Measurements from ENCODE around the gene RBMS3. TPM values are rescaled to one million over a fixed set of nuclear protein-coding genes. Genes with fewer than 3 reads are reported as not detected.
"Not testable (repeated sequence)": the region's sequence is repeated elsewhere in the genome, so short reads cannot be mapped to it uniquely, and the experiment has no call there.

Gene RBMS3
- total RNA-seq, 1 donor from 2014 or later = 3.8 TPM

DNA sequence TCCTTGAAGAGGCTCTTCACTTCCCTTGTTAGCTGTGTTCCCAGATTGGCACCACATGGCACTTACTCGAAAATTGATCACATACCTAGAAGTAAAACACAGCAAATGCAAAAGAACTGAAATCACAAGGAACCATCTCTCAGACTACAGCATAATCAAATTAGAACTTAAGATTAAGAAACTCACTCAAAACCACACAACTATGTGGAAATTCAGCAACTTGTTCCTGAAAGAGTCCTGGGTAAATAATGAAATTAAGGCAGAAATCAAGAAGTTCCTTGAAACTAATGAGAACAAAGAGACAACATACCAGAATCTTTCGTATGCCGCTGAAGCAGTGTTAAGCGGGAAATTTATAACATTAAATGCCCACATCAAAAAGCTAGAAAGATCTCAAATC, 759.3 kb downstream of the RBMS3 start:
- no peaks in the 10 kb centered on the region for H3K36me3 Mint-ChIP-seq (ENCODE audit: insufficient read depth)
- TF ChIP-seq, protein P1, sequence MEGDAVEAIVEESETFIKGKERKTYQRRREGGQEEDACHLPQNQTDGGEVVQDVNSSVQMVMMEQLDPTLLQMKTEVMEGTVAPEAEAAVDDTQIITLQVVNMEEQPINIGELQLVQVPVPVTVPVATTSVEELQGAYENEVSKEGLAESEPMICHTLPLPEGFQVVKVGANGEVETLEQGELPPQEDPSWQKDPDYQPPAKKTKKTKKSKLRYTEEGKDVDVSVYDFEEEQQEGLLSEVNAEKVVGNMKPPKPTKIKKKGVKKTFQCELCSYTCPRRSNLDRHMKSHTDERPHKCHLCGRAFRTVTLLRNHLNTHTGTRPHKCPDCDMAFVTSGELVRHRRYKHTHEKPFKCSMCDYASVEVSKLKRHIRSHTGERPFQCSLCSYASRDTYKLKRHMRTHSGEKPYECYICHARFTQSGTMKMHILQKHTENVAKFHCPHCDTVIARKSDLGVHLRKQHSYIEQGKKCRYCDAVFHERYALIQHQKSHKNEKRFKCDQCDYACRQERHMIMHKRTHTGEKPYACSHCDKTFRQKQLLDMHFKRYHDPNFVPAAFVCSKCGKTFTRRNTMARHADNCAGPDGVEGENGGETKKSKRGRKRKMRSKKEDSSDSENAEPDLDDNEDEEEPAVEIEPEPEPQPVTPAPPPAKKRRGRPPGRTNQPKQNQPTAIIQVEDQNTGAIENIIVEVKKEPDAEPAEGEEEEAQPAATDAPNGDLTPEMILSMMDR (IDR thresholded peaks at IDR 0.05; ENCODE audit: unreplicated experiment) = no peak
- H3K4me3 Mint-ChIP-seq (ENCODE audit: low read depth) = no peak overlapping the region
- no peak for DNase-seq (ENCODE audit: low spot score, unreplicated experiment)
- H3K9me3 Mint-ChIP-seq (ENCODE audit: low read depth) = peaks cover 8% of the 10 kb centered on the region
- H3K27me3 Mint-ChIP-seq = no peaks in the 10 kb centered on the region
- no peak overlapping the region for H3K27ac Mint-ChIP-seq
- peaks cover 2% of the 10 kb centered on the region for H3K4me1 Mint-ChIP-seq (ENCODE audit: low read depth)

DNA sequence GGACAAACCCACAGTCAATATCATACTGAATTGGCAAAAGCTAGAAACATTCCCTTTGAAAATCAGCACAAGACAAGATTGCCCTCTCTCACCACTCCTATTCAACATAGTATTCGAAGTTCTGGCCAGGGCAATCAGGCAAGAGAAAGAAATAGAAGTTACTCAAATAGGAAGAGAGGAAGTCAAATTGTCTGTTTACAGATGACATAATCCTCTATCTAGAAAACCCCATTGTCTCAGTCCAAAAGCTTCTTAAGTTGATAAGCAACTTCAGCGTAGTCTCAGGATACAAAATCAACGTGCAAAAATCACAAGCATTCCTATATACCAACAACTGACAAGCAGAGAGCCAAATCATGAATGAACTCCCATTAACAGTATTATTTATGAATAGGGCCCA, 760.6 kb downstream of the RBMS3 start:
- H3K27me3 Mint-ChIP-seq; H3K4me1 Mint-ChIP-seq (ENCODE audit: low read depth); H3K9me3 Mint-ChIP-seq (ENCODE audit: low read depth); DNase-seq (ENCODE audit: low spot score, unreplicated experiment); H3K4me3 Mint-ChIP-seq (ENCODE audit: low read depth); H3K36me3 Mint-ChIP-seq (ENCODE audit: insufficient read depth); H3K27ac Mint-ChIP-seq: not testable (repeated sequence)

DNA sequence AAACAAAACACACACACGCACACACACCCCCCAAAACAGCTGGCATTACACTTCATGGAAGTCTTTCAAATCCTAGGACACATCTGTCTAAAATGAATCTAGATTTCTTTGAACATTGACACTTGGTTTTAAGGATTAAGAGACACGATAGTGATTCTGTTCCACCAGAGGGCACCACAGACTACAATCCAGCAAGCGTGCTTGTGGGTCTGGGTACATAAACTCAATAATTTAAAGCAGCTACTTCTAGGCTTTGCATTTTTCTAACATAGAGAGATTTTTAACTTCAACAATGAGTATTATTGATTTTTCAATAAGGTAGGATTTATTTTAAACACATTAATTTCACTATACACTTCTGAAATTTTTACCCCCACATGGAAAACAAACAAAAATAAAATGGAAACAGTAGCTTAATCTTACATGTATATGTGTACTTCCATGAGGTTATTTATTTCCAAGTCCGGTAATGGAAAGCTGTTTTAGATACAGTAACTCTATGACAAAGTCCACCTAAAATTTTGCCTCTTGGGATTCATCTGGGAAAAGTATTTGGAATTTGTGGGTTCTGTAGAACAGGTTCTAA, 761.5 kb downstream of the RBMS3 start:
- H3K9me3 Mint-ChIP-seq (ENCODE audit: low read depth) = peaks cover 8% of the 10 kb centered on the region
- TF ChIP-seq, protein P1 (IDR thresholded peaks at IDR 0.05; ENCODE audit: unreplicated experiment) = peak; percentile 80
- H3K4me1 Mint-ChIP-seq (ENCODE audit: low read depth) = peaks cover 2% of the 10 kb centered on the region
- DNase-seq (ENCODE audit: low spot score, unreplicated experiment) = peak; percentile 32
- no peak overlapping the region for H3K4me3 Mint-ChIP-seq (ENCODE audit: low read depth)
- no peaks in the 10 kb centered on the region for H3K36me3 Mint-ChIP-seq (ENCODE audit: insufficient read depth)
- H3K27me3 Mint-ChIP-seq = no peaks in the 10 kb centered on the region
- no peak overlapping the region for H3K27ac Mint-ChIP-seq

DNA sequence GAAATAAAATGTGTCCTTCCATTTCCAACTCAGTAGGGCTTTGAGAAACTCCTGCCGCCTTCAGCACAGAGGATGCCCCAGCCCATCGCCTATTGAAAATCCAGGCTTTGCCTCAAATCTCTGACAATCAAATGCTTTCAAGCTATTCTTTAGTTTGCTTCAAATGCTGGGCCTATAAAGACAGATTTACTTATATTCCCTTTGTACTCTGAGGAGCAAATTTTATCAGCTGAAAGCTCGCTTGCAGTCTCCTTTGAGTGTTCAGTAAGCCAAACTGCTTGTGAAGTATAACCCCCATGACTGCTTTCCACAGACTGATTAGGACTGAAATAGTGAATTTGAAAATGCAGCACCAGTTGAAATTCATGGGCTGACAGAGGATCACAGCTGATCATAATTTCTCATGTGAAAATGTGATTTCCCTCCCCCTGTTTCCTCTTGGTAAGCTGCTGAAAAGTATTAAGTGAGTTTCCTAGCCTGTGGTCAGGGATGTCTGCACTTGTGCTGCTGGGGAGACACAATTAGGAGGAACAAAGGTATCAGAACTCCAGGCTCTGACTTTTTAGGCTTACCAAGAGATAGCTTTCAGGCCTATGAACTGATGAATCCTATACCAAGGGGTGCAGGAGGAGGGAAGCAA, 762.2 kb downstream of the RBMS3 start:
- H3K36me3 Mint-ChIP-seq (ENCODE audit: insufficient read depth) = no peaks in the 10 kb centered on the region
- H3K4me1 Mint-ChIP-seq (ENCODE audit: low read depth) = peaks cover 2% of the 10 kb centered on the region
- H3K9me3 Mint-ChIP-seq (ENCODE audit: low read depth) = peaks cover 8% of the 10 kb centered on the region
- no peak for DNase-seq (ENCODE audit: low spot score, unreplicated experiment)
- no peak overlapping the region for H3K4me3 Mint-ChIP-seq (ENCODE audit: low read depth)
- TF ChIP-seq, protein P1 (IDR thresholded peaks at IDR 0.05; ENCODE audit: unreplicated experiment) = no peak
- H3K27ac Mint-ChIP-seq = no peak overlapping the region
- H3K27me3 Mint-ChIP-seq = no peaks in the 10 kb centered on the region

DNA sequence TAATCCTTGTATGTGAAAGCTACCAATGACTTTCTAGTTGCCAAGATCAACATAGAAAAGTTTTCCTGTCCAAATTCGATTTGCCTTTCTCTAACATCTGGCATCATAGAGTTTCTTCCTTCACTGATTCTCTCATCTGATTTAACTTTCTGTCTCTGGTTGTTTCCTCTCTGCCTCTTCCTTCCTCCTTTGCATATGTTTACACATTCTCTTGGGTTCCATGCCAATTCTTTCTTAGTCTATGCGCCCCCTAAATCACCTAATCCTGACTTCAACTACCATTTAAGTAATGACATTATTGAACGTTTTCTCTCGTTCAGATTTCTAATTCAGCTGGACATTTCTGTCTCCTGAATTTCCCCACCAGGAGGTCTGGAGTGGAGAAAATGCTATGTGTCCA, 763.6 kb downstream of the RBMS3 start:
- no peaks in the 10 kb centered on the region for H3K36me3 Mint-ChIP-seq (ENCODE audit: insufficient read depth)
- H3K27ac Mint-ChIP-seq = no peak overlapping the region
- TF ChIP-seq, protein P1 (IDR thresholded peaks at IDR 0.05; ENCODE audit: unreplicated experiment) = no peak
- DNase-seq (ENCODE audit: low spot score, unreplicated experiment) = no peak
- H3K4me3 Mint-ChIP-seq (ENCODE audit: low read depth) = no peak overlapping the region
- H3K27me3 Mint-ChIP-seq = no peaks in the 10 kb centered on the region
- H3K9me3 Mint-ChIP-seq (ENCODE audit: low read depth) = peaks cover 5% of the 10 kb centered on the region
- H3K4me1 Mint-ChIP-seq (ENCODE audit: low read depth) = peaks cover 2% of the 10 kb centered on the region

DNA sequence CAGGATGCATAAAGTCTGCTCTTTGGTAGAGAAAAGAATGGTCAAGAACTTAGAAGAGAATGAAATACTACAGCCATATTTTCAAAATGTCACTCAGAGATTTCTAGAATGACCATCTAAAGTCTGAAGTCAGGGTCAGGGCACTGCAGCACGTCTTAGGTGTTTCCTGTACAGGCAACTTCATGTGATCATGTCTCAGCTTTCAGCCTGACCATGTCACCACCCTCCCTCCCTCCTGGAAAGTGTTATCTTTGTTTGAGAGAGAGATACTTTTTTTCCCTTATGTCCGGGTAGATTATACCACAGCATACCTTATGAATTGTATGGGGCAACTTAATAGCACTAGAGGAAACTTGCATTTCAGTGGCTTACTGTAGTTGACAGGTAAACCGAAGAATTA, 767.6 kb downstream of the RBMS3 start:
- Mint-ChIP-seq H3K36me3 (ENCODE audit: insufficient read depth) (peaks cover 2% of the 10 kb centered on the region), H3K9me3 (ENCODE audit: low read depth) (peaks cover 15% of the 10 kb centered on the region), H3K27me3 (no peaks in the 10 kb centered on the region), H3K4me1 (ENCODE audit: low read depth) (no peaks in the 10 kb centered on the region), H3K27ac (no peak overlapping the region), H3K4me3 (ENCODE audit: low read depth) (no peak overlapping the region)
- TF ChIP-seq, protein P1 (IDR thresholded peaks at IDR 0.05; ENCODE audit: unreplicated experiment) = no peak
- no peak for DNase-seq (ENCODE audit: low spot score, unreplicated experiment)

DNA sequence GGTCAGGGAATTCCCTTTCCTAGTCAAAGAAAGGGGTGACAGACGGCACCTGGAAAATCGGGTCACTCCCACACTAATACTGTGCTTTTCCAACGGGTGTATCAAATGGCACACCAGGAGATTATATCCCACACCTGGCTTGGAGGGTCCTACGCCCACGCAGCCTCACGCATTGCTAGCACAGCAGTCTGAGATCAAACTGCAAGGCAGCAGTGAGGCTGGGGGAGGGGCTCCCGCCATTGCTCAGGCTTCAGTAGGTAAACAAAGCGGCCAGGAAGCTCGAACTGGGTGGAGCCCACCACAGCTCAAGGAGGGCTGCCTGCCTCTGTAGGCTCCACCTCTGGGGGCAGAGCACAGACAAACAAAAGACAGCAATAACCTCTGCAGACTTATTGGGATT, 769.2 kb downstream of the RBMS3 start:
- H3K36me3 Mint-ChIP-seq (ENCODE audit: insufficient read depth); H3K4me1 Mint-ChIP-seq (ENCODE audit: low read depth); H3K27me3 Mint-ChIP-seq; H3K4me3 Mint-ChIP-seq (ENCODE audit: low read depth); H3K27ac Mint-ChIP-seq; DNase-seq (ENCODE audit: low spot score, unreplicated experiment): not testable (repeated sequence)
- peaks cover 15% of the 10 kb centered on the region for H3K9me3 Mint-ChIP-seq (ENCODE audit: low read depth)
